Activated CD4-positive, CD25-positive, alpha-beta regulatory T cell treated with anti-CD3 and anti-CD28 coated beads, Interleukin-2, amount 50 U/mL, for 16 hours (primary cell): ENCODE measurements around the gene BRPF3.

Experiments
- DNase-seq: peaks from one replicate; pipeline ENCODE4 v3.0.0-alpha.2; 2020; ENCODE audit warnings: low read depth, low spot score

Gene BRPF3

DNA sequence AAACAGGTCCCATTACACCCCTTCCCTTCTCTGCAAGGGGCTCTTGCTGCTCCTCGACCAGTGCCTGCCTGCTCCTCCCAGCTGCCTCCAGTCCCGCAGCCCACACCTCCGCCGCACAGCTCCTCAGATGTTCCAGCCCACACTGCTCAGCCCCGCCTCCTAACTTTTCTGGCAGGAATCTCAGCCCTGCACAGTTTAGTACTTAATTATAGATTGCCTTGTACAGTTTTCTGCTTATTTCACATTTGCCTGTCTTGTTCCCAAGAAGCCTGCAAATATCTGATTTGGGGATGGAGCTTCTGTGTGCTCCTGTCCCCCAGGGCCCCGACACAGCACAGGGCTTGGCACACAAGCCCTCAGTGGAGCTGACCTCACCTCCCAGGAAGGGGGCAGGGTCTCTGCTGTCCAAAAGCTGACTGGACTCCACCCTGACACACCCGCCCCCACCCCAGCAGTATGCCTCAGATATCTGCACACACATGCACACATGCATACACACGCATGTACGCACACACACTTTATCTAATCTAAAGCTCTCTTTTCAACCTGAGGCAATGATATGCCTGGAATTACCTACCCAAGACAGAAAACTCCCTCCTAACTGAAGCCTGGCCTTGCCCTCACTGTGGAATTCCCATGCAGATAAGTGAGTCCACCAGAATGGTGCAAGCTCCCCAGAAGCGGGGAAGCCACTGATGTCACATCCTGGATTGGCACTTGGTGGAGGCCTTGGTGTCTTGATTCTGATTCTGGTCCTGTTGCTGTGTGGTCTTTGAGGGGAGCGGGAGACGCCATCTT is 72.1 kb downstream of the BRPF3 start:
- no peak for DNase-seq

- no peak for DNase-seq
Measured at GRCh38 chr6:36269834-36270705, 73.5 kb downstream of the BRPF3 start, which contains the start of gene PNPLA1. Gene PNPLA1 (plus strand): TSS chr6:36270060. CDS start chr6:36270460, 400 bp downstream.

DNA sequence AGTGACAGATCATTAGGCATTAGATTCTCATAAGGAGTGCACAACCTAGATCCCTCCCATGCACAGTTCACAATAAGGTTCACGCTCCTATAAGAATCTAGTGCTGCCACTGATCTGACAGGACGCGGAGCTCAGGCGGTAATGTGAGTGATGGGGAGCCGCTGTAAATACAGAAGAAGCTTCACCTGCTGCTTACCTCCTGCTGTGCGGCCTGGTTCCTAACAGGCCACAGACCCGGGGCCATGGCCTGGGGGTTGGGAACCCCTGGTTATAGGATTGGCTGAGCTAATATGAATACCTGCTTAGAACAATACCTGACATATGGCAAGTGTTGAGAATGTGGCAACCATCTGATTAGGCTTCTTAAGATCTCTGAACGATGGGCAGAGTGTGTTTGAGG is 75.7 kb downstream of the BRPF3 start:
- no peak for DNase-seq

DNA sequence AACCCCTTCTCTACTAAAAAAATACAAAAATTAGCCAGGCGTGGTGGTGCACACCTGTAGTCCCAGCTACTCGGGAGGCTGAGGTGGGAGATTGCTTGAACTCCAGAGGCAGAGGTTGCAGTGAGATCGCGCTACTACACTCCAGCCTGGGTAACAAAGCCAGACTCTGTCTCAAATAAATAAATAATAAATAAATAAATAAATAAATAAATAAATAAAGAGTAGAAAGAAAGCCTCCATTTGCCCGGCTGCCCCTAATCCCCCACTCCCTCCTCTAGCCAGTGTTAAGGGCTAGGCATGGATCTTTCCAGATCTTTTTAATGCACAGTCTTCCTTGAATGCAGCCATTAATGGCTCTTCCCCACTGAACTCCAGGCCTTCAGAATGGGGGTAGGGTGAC is 76.5 kb downstream of the BRPF3 start:
- DNase-seq = no peak

- DNase-seq = no peak
Measured at GRCh38 chr6:36273802-36274514, 77.4 kb downstream of the BRPF3 start.

DNA sequence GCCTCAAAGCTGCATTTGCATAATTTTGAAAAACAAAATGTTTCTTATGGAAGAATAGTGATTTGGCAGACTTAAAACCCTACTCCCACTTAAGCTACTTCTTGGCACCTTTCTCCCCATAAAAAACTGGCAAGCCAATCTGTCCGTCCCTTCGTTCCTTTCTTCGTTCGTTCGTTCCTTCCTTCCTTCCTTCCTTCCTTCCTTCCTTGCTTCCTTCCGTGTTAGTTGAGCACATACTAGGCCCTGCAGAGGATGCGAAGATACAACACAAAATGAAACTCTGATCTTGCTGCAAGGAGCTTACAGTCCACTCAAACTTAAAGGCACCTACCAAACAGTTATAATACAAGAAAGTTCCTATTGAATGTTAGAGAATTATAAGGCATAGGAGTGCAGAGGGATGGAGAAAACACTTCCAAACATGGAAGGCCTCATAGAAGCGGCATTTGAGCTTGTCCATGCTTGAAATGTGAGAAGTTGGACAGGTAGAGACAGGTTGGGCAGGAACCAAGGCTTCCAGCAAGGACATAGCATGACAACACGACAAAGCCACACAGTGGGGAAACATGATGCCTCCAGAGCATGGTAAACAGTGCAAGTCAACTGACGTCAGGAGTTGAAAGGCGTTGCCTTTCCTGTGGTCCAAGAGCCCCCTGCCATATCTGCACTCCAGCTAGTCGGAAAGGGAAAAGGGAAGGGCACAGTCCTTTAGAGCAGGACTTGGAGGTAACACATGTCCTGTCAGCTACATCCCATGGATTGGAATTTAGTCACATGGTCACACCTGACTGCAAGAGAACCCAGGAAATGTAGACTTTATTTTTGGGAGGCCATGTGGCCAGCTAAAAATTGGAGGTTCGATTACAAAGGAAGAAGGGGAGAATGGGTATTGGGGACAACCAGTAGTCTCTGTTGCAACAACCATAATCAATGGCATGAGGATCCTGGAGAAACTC is 80.3 kb downstream of the BRPF3 start:
- no peak for DNase-seq

- no peak for DNase-seq
Measured at GRCh38 chr6:36277946-36278470, 81.5 kb downstream of the BRPF3 start.

GRCh38 chr6:36280467-36280866 is 83.9 kb downstream of the BRPF3 start:
- no peak for DNase-seq

GRCh38 chr6:36280983-36281382 is 84.4 kb downstream of the BRPF3 start:
- no peak for DNase-seq
